T-helper 9 cell (primary cell): ENCODE data around the gene KLHDC8B.
"Not testable (repeated sequence)": the region's sequence is repeated elsewhere in the genome, so short reads cannot be mapped to it uniquely, and the experiment has no call there.

Experiments
- DNase-seq: peaks from one replicate; pipeline ENCODE4 v3.0.0-alpha.2; 2020

Gene KLHDC8B

DNA sequence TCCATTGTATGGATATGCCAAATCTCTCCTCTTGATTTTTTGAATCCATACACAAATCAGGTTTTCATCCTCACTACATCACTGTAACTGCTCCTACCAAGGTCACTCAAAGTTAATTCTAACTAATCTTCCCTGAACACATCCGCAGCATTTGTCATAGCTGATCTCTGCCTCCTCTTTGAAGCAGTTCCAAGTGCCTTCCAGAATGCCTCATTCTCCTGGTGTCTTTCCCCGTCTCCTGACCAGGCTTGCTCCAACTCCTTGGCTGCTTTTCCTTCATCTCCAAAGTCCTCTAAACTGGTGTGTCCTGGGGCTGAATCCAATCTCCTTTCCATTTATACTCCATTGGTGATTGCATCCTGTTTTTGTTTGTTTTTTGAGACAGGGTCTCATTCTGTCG is 26.8 kb downstream of the KLHDC8B start:
- no peak for DNase-seq

DNA sequence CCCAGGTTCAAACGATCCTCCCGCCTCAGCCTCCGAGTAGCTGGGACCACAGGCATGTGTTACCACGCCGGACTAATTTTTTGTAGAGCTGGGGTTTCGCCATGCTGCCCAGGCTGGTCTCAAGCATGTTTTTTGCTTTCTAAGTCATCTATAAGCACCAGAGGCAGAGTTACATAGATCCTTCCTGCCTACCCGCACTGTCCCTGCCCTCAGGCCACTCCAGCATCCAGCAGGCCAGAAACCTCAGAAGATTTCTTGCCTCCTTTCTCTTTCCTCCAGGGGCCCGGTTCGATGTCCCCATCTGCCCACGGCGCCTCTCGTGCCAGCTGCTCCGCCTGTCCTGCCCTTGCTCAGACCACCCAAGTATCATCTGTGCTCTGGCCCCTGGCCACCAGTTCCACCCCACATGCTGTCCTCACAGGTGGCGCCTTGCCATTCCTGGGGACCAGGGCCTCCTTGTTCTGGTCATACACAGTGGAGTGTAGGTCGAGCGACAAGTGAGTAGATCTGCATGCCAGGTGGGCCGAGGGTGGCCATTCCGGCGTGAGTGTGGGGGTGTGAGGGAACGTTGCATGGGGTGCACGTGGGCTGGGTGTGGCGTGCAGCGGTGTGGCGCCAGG is 27.3 kb downstream of the KLHDC8B start:
- DNase-seq, result no peak

DNA sequence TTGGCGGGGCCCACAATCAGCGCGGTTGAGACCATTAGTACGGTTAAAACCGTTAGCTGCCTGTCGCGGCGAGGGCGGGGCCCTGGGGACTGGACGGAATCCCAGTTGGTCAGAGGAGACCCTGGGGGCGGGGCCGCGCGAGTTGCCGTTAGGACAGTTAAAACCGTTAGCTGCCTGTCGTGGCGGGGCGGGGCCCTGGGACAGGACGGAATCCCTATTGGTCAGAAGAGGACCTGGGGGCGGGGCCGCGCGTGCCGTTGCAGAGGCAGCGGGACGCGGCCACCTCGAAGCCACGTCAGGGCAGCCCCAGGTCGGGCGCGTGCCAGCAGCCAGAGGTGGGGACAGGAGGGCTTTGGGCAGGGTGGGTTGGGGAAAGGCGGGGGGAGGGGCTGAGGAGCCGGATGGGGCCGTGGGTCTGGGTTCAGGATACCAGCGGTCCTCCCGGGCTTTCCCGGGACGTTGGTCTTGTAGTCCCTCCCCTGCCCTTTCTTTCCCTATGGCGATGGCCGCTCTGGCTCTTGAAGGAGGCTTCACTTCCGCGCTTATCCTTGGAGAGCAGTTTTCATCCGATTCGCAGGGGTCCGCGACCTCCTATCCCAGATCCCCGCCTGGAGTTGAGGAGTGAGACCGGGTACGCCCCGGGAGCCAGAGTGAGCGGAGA is 28.0 kb downstream of the KLHDC8B start:
- DNase-seq, result no peak

DNA sequence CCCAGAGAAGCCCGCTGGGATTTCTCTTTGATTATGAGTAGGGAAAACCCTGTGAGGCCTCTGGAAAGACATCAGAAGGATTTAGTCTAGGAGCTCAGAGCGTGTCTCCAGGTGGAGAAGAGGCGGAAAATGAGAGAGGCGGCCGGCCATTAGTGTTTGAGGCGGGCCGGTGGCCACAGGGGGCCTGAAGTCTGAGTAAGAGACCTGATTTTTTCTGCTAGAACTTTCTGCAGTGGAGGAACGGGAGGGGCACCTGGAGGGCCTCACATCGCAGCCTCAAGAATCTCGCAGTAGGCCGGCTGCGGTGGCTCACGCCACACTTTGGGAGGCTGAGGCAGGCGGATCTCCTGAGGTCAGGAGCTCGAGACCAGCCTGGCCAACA is 28.5 kb downstream of the KLHDC8B start:
- DNase-seq, result no peak

DNA sequence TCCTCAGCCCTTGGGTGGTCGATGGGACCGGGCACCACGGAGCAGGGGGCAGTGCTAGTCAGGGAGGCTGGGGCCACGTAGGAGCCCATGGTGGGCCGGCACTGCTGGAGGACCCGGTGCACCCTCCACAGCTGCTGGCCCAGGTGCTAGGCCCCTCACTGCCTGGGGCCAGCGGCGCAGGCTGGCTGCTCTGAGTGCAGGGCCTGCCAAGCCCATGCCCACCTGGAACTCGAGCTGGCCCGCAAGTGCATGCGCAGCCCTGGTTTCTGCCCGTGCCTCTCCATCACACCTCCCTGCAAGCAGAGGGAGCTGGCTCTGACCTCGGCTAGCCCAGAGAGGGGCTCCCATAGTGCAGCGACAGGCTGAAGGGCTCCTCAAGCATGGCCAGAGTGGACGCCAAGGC is 42.1 kb downstream of the KLHDC8B start:
- no peak for DNase-seq

- DNase-seq, result no peak
These were observed 42.6 kb downstream of the KLHDC8B start for GRCh38 chr3:49213998-49214397.

DNA sequence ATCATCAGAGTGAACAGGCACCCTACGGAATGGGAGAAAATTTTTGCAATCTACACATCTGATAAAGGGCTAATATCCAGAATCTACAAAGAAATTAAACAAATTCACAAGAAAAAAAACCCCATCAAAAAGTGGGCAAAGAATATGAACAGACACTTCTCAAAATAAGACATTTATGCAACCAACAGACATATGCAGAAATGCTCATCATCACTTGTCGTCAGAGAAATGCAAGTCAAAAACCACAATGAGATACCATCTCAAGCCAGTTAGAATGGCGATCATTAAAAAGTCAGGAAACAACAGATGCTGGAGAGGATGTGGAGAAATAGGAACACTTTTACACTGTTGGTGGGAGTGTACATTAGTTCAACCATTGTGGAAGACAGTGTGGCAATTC is 45.3 kb downstream of the KLHDC8B start:
- DNase-seq, result not testable (repeated sequence)

DNA sequence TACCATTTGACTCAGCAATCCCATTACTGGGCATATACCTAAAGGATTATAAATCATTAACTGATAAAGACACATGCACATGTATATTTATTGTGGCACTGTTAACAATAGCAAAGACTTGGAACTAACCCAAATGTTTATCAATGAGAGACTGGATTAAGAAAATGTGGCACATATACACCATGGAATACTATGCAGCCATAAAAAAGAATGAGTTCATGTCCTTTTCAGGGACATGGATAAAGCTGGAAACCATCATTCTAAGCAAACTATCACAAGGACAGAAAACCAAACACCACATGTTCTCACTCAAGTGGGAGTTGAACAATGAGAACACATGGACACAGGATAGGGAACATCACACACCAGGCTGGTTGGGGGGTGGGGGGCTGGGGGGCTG is 45.7 kb downstream of the KLHDC8B start:
- not testable (repeated sequence) for DNase-seq

DNA sequence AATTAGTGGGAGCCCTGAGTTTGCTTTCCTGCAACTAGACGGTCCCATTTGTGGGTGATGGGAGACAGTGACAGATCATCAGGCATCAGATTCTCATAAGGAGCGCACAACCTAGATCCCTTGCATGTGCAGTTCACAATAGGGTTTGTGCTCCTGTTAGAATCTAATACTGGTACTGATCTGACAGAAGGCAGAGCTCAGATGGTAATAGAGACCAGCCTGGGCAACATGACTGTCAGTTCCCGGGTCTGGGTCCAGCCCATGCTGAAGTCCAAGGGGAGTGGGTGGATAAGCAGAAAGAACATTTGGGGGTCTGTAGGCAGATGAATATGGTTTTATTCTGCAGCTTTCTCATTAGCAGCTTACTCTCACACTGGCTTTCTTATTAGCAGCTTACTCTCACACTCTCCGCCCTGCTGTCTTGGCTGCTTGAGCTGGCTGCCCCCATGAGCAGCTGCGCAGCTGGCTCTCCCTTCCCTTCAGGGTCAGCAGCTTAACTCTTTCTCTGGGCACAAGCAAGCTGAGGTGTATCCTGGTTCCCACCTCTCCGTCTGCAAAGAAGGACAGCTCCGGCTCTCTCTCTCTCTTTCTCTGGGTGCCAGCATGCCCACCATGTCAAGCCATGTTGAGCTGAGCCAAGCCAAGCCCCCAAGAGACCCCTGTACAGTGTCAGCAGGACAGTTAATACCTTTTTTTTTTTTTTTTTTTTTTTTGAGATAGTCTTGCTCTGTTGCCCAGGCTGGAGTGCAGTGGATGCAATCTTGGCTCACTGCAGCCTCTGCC is 46.5 kb downstream of the KLHDC8B start:
- no peak for DNase-seq

DNA sequence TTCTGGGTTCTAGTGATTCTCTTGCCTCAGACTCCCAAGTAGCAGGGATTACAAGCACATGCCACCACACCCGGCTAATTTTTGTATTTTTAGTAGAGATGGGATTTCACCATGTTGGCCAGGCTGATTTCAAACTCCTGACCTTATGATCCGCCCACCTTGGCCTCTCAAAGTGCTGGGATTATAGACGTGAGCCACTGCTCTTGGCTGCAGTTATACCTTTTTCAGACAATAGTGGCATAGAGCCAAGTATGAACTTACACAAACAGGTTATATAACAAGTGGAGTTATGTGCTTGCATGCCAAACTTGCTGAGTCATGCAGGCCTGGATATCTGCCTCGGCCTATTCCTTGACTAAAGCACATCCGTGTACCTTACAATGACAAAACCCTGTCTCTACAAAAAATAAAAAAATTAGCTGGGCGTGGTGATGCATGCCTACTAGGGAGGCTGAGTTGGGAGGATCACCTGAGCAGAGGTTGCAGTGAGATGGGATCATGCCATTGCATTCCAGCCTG is 47.1 kb downstream of the KLHDC8B start:
- DNase-seq, result not testable (repeated sequence)

DNA sequence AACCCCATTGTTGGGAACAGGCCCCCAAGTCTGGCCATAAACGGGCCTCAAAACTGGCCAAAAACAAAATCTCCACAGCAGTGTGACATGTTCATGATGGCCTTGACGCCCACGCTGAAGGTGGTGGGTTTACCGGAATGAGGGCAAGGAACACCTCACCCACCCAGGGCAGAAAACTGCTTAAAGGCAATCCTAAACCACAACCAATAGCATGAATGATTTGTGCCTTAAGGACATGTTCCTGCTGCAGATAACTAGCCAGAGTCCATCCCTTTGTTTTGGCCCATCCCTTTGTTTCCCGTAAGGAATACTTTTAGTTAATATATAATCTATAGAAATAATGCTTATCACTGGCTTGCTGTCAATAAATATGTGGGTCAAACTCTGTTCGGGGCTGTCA is 47.7 kb downstream of the KLHDC8B start:
- no peak for DNase-seq

- not testable (repeated sequence) for DNase-seq
These were observed 49.7 kb downstream of the KLHDC8B start for GRCh38 chr3:49220985-49221563.

DNA sequence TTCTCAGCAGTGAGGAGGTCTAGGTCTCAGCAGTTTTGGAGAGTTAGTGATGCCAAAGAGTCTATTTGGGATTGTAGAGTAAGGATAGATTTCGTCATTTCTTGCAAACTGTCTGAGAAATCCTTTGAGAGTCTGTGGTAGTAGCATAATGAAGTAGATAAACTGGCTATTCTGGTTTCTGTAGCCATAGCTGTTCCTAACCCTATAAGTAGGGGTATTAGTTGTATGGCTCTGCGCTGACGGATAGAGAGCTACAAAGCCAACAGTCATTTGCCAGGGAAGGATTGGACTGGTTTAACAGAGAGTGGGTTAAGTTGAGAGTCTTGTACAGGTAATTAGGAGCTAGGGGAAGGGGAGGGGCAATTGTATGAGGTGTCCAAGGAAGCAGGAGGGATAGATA is 50.6 kb downstream of the KLHDC8B start:
- DNase-seq, result no peak
